LNCAP (cell line): ENCODE data around the gene SYNE1.

Experiments used
- TF ChIP-seq, protein P1 (sequence below): fragments of 450-650 bp; IDR thresholded peaks from 2 replicates; pipeline ENCODE4 v1.5.1; 2017; ENCODE audit warnings: mild to moderate bottlenecking

The SYNE1 gene

DNA sequence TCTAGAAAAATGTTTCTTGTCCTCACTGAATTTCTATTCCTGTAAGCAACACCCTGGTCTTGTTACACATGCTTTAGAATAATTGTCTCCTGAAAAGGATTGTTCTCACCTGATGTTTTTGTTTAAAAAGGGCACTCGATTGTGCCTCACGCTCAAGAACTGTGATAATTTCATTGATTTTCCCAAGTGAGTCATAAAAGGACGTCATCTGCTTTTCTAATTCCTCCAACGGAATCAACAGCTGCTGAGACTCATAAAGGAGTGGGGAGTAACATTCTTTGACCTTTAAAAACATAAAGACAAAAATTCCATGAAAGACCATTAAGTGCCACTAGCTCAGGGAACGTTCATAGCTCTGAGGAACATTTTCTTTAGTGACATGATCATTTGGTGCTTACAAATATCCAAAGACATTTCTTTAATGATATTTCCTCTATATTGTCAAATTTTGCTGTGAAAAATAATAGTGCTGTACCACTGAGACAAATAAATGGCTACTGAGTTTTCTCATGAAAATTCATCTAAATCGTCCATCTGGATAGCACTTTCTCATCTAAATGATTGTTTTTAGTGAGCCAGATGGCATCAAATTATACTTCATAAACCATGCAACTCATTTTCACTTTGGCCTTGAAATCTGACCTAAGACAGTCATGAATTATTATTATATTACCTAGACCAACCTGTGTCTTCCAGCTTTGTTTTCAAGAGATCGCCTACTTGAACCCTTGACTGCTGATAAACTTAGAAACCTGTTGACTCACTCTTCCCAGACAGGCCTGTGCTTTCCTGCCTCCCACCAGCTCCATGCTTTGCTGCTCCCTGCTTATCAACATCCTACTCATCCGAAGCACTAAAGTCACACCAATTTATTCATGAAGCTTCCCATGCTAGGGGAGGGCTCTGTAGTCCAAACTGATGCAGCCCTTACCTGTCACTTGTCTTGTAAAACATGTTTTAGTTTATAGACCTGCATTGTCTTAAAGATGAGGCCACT lies 178.2 kb downstream of the SYNE1 start:
- TF ChIP-seq, protein P1, sequence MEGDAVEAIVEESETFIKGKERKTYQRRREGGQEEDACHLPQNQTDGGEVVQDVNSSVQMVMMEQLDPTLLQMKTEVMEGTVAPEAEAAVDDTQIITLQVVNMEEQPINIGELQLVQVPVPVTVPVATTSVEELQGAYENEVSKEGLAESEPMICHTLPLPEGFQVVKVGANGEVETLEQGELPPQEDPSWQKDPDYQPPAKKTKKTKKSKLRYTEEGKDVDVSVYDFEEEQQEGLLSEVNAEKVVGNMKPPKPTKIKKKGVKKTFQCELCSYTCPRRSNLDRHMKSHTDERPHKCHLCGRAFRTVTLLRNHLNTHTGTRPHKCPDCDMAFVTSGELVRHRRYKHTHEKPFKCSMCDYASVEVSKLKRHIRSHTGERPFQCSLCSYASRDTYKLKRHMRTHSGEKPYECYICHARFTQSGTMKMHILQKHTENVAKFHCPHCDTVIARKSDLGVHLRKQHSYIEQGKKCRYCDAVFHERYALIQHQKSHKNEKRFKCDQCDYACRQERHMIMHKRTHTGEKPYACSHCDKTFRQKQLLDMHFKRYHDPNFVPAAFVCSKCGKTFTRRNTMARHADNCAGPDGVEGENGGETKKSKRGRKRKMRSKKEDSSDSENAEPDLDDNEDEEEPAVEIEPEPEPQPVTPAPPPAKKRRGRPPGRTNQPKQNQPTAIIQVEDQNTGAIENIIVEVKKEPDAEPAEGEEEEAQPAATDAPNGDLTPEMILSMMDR: no peak

DNA sequence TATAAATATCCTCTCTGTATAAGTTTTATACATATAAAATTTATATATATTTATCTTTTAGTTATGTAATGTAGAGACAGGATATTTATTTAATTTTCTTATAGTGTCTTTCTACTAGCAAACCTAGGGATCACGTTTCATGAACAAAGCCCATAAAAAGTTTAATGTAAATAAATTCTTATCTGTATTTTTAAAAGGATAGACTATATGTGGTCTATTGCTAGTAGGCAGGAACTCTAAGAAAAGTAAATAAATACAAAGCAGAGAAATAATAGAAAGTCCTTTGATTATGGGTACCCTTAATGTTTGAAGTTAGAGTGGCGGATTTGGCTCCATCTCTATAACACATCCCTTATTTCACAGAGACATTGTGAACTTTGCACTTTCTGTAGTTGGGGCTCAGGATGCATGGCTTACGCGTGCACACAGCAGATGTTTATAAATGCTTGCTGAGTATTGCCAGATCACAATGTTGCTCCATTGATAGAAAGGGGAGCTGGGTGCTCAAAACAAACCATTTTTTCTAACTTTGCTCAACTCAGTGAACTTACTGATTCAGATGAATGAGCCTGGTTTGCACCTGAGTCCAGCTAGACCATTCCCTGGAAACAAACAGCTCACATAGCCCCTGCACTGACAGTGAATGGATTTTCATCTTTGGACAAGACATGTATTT lies 179.1 kb downstream of the SYNE1 start:
- TF ChIP-seq, protein P1: no peak

DNA sequence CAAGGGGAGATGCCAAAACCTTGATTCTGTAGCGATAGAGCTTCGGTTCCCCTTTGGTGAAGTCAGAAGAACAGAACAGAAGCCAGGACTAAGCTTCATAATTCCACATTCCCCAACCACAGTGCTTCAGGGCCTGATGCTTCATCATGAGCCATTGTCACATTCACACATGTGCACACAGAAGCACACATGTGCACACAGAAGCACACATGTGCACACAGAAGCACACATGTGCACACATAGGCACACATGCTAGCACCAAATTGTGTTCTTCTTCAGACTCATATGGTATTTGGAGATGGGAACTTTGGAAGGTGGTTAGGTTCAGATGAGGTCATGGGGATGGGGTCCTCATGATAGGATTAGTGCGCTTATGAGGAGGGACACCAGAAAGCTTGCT lies 183.2 kb downstream of the SYNE1 start:
- TF ChIP-seq, protein P1: no peak

GRCh38 chr6:152453421-152453820 lies 183.7 kb downstream of the SYNE1 start:
- TF ChIP-seq, protein P1: no peak

DNA sequence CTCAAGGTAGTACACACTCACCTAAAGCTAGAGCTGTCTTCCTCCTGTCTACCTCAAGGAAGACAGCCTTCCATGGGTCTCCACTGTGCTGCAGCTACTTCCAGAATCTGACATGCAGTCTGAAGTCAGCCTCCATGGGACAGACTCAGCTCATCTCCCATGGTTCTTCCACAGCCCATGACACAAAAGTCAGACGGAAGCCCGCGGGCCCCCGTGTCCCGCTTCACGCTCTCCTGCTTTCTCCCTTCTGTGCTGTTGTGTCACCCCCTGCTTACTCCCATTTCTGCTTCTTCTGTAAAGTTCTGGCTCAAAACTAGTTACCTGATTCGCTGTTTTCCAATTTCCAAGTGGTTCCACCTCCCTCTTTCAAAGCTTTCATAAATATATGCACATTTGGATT lies 184.5 kb downstream of the SYNE1 start:
- TF ChIP-seq, protein P1: no peak

- TF ChIP-seq, protein P1: no peak
Measured at GRCh38 chr6:152450519-152450918, 186.6 kb downstream of the SYNE1 start.

DNA sequence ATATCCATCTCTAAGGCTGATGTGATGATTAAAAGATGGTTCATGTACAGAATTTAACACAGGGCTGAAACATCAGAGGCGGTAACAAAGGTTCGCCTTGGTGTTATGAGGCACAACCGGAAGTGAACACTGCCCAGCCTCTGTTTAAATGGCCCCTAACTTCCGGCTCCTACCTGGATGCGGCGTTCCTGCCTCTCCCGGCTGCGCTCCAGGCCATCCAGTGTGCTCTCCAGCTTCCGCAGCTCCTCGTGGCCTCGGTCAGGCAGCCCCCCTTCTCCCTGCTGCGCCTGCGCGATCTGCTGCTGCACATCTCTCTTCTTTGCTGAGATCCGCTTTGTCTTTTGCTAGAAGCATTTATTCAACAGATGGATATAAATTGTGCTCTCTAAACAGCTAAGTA lies 195.3 kb downstream of the SYNE1 start:
- TF ChIP-seq, protein P1: no peak
